ENCODE results near the gene SYNE1. TPM values are rescaled to one million over a fixed set of nuclear protein-coding genes. Genes with fewer than 3 reads are reported as not detected.

The SYNE1 gene
- total RNA-seq, 1 donor from 2014 or later: 43.8 TPM

GRCh38 chr6:152312434-152312833 lies 324.7 kb downstream of the SYNE1 start:
- Mint-ChIP-seq H3K27me3 (no peaks in the 10 kb centered on the region), H3K4me1 (ENCODE audit: low read depth) (peaks cover 8% of the 10 kb centered on the region), H3K4me3 (ENCODE audit: low read depth) (no peak overlapping the region), H3K36me3 (ENCODE audit: insufficient read depth) (peaks cover 33% of the 10 kb centered on the region), H3K9me3 (ENCODE audit: low read depth) (peaks cover 3% of the 10 kb centered on the region), H3K27ac (no peak overlapping the region)
- no peak for TF ChIP-seq CTCF (IDR thresholded peaks at IDR 0.05; ENCODE audit: unreplicated experiment)
- DNase-seq (ENCODE audit: low spot score, unreplicated experiment): no peak

GRCh38 chr6:152310371-152310954 lies 326.7 kb downstream of the SYNE1 start:
- Mint-ChIP-seq H3K36me3 (ENCODE audit: insufficient read depth) (peaks cover 21% of the 10 kb centered on the region), H3K27ac (no peak overlapping the region), H3K4me1 (ENCODE audit: low read depth) (peaks cover 9% of the 10 kb centered on the region), H3K27me3 (no peaks in the 10 kb centered on the region), H3K4me3 (ENCODE audit: low read depth) (no peak overlapping the region), H3K9me3 (ENCODE audit: low read depth) (peaks cover 3% of the 10 kb centered on the region)
- TF ChIP-seq CTCF (IDR thresholded peaks at IDR 0.05; ENCODE audit: unreplicated experiment): no peak
- DNase-seq (ENCODE audit: low spot score, unreplicated experiment): no peak

GRCh38 chr6:152309648-152310047 lies 327.5 kb downstream of the SYNE1 start:
- no peak overlapping the region for H3K4me3 Mint-ChIP-seq (ENCODE audit: low read depth)
- H3K27me3 Mint-ChIP-seq: no peaks in the 10 kb centered on the region
- H3K36me3 Mint-ChIP-seq (ENCODE audit: insufficient read depth): peaks cover 19% of the 10 kb centered on the region
- H3K27ac Mint-ChIP-seq: no peak overlapping the region
- DNase-seq (ENCODE audit: low spot score, unreplicated experiment): no peak
- TF ChIP-seq CTCF (IDR thresholded peaks at IDR 0.05; ENCODE audit: unreplicated experiment): no peak
- peaks cover 3% of the 10 kb centered on the region for H3K9me3 Mint-ChIP-seq (ENCODE audit: low read depth)
- H3K4me1 Mint-ChIP-seq (ENCODE audit: low read depth): peaks cover 9% of the 10 kb centered on the region

GRCh38 chr6:152309006-152309405 lies 328.2 kb downstream of the SYNE1 start:
- peaks cover 16% of the 10 kb centered on the region for H3K36me3 Mint-ChIP-seq (ENCODE audit: insufficient read depth)
- H3K27me3 Mint-ChIP-seq: no peaks in the 10 kb centered on the region
- H3K4me3 Mint-ChIP-seq (ENCODE audit: low read depth): no peak overlapping the region
- peaks cover 2% of the 10 kb centered on the region for H3K9me3 Mint-ChIP-seq (ENCODE audit: low read depth)
- TF ChIP-seq CTCF (IDR thresholded peaks at IDR 0.05; ENCODE audit: unreplicated experiment): no peak
- no peak for DNase-seq (ENCODE audit: low spot score, unreplicated experiment)
- peaks cover 5% of the 10 kb centered on the region for H3K4me1 Mint-ChIP-seq (ENCODE audit: low read depth)
- H3K27ac Mint-ChIP-seq: no peak overlapping the region

GRCh38 chr6:152308306-152308705 lies 328.9 kb downstream of the SYNE1 start:
- H3K4me3 Mint-ChIP-seq (ENCODE audit: low read depth): no peak overlapping the region
- H3K9me3 Mint-ChIP-seq (ENCODE audit: low read depth): no peaks in the 10 kb centered on the region
- no peak for TF ChIP-seq CTCF (IDR thresholded peaks at IDR 0.05; ENCODE audit: unreplicated experiment)
- peaks cover 13% of the 10 kb centered on the region for H3K36me3 Mint-ChIP-seq (ENCODE audit: insufficient read depth)
- H3K27me3 Mint-ChIP-seq: no peaks in the 10 kb centered on the region
- H3K27ac Mint-ChIP-seq: no peak overlapping the region
- no peak for DNase-seq (ENCODE audit: low spot score, unreplicated experiment)
- peaks cover 2% of the 10 kb centered on the region for H3K4me1 Mint-ChIP-seq (ENCODE audit: low read depth)
